HG03066 (cell line): ENCODE results near the gene ADAMTSL1.

ENCODE experiments used
- ATAC-seq: cut with Tn5 transposase; IDR thresholded peaks from one replicate; pipeline ENCODE4 v1.9.1; 2021; ENCODE audit warnings: low read depth; ENCODE audit not compliant: unreplicated experiment

ADAMTSL1 gene

DNA sequence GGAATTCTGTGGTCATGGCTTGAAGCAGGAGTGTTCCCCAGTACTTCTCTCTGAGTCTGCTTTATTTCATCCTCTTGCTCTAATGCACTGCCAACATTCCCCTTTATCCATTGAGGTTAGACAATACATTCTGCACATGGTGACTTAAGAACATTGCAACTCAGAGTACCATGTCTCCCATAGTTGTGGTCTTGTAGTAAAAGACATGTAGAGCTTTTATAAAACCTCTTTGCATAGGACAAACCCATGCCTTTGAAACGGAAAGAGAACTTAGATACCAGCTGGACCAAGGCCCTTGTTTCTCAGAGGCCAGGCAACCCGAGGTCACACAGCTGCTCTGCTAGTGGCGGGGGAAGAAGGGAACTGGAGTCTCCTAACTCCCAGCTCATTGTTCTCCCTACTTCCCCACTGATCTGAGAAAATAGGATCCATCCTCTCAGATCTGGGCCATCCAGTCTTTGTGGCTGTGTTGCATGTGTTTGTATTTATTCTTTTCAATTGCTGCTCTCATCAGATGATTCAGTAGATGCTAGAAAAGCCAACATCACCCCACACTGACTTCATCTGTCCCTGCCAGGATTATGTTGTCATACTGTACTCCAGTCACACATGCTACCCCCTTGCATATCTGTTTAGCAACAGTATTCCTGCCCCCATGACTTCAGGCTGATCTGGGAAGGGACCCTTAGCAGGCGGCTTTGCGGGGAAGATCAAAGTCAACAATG, 322.2 kb downstream of the ADAMTSL1 start:
- no peak for ATAC-seq

DNA sequence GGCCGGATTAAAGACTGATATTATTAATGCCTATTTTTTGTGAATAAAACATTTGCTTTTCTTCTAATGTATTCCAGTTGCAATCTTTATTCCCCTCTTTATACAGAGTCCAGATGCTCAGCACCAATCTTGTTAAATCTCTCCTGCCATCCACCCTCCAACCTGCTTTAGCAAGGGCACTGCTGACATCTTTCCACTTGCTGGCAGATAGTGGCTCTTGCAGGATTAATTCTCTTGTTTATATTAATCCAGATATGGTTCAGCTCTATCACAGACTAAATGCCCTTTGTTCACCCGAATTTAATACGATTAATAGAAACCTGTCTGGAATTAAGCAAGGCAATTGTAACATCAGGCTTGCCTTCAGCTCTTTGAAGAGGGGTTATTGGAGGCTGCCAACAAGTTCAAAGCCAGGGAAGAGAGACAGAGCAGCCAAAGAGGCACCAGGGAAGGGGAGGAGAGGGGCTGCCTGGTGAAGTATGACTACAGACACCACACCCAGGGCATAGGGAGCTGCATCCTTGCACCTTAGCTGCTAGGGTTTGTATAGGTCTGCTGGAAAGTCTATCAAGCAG, 322.8 kb downstream of the ADAMTSL1 start:
- no peak for ATAC-seq

DNA sequence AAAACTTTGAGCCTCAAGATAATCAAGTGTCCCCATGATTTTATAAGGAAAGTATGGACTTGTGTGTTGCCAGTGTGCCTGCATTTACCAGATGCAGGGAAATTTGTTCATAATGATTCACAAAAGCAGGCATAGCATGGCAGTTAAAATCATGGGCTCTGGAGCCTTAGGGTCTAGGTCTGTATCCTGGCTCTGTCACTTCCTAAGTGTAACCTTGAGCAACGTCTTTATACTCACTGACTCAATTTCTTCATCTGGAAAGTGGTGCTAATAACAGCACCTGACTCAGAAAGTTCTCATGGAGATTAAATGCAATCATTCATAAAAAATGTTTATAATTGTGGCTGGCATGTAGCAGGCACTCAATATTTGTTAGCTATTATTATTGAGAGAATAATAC, 324.2 kb downstream of the ADAMTSL1 start:
- ATAC-seq: no peak

DNA sequence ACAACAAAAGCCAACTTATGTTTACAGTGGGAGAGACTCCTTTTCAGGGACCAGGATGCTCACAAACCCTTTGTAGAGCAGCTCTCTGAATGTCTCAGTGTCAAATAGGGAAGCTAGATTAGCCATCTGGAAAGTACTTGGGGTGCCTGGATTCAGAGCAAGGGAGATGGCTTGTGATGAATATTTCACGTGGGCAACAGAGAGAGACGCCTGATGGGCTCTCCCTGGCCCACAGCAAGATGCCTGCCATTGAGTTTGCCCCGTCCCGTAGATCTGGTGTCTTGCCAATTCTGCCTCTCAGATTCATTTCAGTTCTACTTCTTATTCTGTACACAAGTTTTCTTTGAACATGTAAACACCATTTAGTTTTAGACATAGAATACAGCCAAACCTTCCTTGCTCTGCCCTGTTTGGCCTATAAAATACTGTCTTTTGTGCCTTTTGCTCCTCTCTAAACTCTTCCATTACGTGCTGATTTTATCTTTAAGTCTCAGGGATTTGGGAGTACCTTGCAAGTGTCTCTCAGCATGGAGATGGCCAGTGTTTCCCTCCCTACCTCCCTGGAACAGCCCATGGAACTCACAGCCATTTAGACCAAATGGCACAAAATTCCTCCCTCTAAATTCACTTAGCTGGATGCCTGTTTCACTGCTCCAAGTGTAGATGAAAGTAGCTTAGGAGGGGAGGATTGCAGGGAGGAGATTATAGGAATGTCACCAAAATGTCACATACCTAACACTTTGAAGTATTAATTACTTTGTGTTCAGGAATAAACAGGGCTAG, 324.7 kb downstream of the ADAMTSL1 start:
- ATAC-seq: no peak

DNA sequence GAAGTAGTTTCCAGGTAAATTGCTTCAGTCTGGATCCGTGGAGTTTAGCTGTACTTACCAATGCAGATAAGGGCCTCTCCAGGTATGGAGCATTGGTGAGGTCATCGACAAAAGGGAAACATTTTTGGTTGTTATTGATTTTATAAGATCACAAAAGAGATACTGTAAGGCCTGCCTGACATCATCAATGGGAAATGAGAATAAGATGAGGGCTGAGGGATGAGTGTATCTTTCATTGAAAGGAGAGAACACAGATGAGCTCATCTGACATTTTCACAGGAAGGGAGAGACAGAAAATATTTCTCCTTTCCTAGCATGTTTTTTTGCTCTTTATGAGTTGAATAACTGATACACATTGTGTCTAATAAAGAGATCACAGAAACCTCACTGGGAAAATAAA, 325.5 kb downstream of the ADAMTSL1 start:
- no peak for ATAC-seq

DNA sequence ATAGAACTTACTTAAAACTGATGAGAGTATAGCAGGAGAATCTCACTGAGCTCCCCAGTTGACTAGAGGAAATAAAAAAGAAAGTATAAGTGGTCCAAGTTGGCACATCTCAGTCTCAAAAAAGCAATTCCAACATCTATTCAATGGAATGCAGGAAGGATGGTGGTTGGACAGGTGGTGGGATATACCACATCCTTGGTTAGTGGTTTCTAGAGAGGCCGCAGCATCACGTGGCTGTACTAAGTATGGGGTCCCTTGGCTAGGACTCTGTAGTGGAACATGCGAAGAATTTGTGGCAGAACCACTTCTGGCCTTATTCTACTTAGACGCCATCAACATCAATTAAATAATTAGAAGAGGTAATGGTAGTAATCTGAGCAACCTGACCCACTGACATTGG, 326.6 kb downstream of the ADAMTSL1 start:
- ATAC-seq: no peak

DNA sequence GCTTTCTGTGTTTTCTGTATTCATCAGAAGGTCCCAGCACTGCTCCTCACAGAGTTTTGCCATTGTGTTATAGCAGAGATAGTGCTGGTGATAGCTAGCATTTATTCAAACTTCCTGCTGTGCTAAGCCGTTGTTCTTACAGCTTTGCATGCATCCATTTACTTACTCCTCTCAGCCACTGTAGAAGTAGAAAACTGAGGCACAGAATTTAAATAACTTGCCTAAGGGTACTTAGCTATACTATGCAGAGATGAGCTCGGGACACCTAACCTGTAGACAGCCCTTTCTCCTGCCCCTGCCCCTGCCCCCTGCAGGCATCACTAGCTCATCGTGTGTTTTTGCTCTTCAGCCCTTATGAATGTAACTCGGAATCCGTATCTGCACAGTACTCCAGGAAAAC, 331.4 kb downstream of the ADAMTSL1 start:
- ATAC-seq: no peak

DNA sequence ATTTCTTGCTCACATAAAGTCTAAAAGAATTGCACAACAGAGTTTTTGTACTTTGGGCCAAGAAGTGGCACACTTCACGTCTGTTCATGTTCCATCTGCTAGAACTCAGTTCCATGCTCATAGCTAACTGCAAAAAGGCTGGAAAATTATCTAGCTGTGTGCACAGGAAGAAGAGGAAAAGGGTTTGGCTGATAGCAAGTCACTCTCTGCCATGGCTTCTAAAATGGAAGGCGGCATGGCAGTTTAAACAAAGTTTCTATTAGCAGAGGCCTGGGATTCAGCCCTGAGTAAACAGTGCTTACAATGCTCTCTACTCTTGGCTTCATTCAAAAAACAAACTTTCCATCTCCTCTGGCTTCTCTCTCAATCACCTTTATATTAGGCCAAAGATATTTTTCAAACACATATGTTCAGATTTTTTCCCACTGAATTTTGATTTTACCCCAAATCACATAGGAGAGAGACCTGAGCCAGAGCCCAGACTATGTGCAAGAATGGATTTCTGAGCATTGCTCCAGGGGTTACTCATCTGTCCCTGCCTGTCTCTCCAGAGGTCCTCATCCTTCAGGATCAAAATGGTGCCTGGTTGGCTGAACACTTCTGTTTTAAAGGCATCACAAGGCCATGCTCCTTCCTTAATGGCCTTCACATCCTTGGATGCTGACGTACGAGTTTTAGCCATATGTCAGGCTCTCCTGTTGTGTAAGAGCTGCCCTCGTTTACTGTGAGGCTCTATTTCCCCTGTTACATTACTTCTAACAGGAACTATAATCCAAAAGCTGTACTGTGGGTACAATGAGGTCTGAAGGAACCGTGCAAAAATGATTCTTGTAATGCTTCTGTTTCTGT, 332.5 kb downstream of the ADAMTSL1 start:
- no peak for ATAC-seq

DNA sequence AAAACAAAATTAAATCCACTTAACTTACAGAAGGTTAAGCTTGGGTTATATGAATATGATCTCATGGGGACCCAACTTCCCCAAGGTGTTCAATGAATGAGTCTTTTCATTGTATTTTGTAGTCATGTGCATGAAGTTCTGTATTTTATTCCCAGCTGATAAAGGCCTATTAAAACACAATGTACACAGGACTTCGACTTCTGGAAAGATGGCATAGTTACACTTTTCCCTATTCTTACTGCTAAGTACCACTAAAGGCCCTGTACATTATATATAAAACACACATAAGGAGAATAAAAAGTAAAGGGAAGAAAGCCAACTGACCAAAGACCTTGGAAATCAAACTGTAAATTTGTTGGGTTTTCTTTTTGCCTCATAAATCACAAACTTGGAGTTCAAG, 336.6 kb downstream of the ADAMTSL1 start:
- ATAC-seq: no peak

DNA sequence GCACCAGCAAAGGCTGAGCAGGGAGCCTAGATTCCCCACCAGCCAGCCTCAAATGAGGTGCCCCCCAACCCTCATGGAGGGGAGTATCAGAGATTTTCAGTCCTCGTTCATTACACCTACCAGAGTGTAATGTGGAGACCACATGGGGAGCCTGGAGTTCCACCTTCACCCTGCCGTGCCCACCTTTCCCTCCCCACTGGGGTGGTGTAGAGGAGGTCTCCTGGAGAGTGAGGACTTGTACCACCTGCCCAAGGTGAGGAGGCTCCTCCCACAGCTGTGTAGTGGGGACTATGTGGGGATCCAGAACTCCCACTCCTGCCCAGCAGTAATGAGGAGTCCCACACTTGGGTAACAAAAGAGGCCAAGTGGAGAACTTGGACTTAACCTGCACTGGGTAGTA, 337.2 kb downstream of the ADAMTSL1 start:
- no peak for ATAC-seq

DNA sequence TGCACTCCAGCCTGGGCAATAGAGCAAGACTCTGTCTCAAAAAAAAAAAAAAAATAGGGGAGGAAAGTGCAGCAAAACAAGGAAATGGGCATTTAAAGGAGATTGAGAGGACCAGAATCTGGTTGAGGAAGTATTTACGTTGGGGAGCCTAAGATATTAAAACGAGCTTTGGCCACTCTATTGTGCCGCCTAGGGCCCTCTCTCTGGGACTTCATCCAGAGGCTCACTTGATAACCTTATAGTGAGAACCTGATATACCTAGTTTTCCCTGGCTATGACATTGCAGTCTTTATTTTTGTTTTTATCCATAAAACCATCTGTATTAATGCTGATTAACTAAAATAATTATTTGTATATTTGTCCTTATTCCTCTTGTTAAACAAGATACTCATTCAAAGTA, 345.5 kb downstream of the ADAMTSL1 start:
- no peak for ATAC-seq

DNA sequence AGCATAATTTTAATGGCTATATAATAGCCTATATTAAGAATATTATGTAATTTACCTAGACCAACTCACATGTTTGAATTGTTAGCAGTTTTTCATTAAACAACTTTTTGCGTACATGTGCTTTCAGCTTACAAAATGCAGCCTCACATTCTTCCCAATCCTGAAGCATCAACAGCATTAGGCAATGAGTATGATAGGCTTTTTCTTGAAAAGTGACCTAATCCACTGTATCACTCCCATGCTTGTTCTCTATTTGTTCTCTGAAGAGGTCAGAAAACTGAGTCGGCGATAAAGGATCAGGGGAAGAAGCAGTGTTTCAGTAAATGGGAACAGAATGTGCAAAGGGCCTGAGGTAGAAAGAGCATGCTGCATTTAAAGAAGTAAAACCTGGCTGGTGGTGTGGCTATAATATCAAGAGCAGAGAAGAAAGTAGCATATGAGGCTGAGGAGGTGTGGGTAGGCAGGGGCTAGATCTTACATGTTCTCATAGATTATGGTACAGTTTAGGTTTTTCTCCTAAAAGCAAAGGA, 346.7 kb downstream of the ADAMTSL1 start:
- no peak for ATAC-seq

DNA sequence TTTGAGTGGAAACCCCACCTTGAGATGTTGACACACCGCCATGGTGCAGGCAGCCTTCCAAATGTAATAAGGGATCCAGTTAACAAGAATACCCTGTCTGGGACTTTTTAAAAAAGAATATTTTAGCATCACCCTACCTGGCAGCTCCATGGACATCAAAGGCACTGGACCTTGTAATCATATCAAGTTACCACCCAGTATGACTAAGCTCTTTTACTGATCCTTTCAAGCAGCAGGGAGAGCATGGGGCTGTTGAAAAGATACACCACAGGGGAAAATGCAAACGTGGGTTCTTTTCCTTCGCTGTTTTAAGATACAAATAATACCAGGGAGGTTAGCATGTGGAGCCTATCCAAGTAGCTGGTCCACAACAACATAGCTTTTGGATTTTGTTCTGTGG, 347.8 kb downstream of the ADAMTSL1 start:
- ATAC-seq: no peak

DNA sequence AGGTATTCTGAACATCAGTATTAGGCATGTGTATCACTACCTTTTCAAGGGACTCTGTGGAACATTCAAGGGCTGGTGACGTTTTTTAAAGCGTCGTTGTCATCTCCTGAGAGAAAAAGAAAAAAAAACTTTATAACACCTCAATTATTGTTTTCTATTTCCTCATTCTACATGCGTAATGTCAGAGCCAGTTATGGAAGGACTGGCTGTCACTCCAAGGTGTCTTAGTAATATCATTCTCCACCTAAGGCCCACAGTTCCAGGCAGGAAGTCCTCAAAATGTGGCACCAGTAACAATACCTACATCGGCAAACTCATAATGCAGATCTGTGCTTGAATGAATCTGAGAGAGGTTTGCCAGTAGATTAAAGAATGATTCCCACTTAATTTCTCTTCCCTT, 348.9 kb downstream of the ADAMTSL1 start:
- no peak for ATAC-seq

DNA sequence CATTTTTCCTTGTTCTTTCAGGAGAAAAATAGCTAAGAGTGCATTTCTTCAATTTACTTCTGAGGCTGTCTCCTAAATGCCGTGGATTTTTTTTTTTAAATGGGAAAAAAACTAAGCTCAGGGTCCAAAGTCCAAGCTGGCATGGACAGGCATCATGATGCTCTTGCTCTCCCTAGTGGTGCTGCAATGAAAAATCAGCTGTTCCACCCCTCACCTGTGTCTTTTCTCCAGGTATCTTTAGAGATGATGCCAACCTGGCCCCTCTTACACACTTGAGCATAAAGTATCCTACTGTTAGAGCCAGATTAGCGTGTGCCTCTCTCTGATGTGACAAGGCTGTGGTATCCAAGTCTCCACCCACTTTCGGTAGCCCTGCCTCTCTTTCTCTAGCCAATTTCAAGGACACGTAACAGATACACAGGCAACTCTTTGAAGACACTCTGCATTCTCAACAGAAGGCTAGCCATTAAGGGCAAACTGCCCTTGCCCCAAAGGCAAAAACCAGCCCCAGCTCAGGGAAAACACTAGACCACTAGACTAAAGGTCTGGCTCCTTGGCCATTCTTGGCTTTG, 350.2 kb downstream of the ADAMTSL1 start:
- no peak for ATAC-seq

DNA sequence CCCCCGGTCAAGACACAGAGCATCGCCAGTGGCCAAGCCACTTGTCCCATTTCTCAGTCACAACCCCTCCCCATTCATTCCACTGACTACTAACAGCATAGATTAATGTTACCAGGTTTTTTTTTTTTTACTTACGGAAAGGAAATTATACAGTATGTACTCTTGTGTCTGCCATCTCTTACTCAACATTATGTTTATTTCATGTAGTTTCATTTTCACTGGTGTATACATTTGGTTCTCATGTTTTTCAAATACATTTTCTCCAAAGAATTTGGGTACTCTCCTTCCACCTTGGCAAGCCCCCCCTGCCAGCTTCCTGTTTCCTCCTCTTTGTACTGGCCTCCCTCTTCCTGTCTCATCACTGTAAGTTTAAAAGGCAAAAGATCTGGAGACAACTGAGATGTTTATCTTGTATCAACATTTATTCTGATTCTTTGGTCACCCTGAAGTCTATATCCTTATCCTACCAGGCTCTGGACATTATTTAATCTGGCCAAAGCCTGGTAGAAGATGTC, 351.8 kb downstream of the ADAMTSL1 start:
- ATAC-seq: no peak

DNA sequence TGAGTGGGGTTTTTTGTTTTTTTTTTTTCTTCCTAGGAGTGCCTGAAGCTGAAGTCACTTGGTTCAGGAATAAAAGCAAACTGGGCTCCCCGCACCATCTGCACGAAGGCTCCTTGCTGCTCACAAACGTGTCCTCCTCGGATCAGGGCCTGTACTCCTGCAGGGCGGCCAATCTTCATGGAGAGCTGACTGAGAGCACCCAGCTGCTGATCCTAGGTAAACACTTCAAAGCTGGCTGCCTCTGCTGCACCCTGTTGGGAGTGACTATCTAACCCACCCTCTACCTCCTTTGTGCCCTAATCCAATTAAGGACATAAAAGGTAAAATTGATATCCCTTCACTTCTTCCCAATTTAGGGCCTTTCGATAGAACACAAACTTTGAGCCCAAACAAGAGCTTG, 352.3 kb downstream of the ADAMTSL1 start:
- ATAC-seq: no peak

DNA sequence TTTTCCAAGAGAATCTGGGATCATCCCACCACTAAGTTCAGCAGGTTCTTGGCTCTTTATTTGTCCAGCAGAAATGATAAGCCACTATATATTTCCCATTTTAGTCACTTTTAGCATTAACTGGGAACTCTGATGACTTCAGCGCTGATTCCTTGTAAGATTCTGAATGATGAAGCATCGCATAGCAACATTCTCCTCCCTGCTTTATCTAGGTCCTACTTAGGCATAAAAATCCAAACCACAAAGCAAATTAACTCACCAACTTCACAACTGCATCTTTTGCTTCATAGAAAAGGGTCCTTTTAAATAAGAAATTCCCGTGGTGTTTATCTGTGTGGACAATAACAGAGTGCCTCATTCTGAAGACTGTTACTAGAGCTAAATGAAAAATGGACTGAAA, 355.1 kb downstream of the ADAMTSL1 start:
- no peak for ATAC-seq

DNA sequence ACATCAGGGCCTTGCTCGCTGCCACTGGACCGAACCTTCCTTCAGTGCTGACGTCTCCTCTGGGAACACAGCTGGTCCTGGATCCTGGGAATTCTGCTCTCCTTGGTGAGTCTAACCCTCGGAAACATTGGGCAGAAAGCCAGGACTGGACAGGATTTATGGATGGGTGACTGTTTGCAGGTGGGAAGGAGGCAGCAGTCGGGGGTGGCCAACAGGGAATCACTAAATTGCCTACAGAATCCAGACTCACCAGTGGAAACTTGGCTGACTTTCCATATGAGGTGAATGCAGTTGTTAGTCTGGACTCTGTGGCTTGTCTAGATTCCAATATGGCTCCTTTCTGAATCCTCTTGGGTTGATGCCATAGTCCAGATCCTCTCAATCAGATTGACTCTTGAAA, 355.9 kb downstream of the ADAMTSL1 start:
- no peak for ATAC-seq

DNA sequence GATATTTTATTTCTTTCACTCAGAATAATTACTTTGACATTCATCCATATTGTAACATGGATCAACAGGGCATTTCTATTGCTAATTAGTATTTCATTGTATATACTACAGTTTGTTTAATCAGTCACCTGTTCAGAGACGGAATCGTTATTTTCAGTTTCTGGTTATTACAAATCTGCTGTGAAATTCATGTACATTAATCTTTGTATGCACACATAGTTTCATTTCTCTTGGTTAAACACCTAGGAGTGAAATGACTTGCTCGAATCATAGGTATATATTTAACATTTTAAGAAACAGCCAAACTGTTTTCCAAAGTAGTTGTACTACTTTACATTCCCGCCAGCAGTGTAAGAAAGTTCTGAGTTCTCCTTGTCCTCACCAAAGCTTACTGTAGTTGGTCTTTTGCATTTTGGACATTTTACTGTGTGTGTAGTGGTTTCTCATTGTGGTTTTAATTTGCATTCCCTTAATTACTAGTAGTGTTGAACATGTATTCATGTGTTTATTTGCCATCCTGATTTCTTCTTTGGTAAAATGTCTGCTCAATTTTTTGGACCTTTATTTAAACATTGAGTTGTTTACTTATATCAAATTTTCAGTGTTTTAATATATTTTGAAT, 360.9 kb downstream of the ADAMTSL1 start:
- no peak for ATAC-seq
